Measurements from ENCODE around the gene SRPK1.

GRCh38 chr6:35898003-35898402 is 22.9 kb downstream of the SRPK1 start:
- TF ChIP-seq CTCF (IDR thresholded peaks at IDR 0.05 in 2 of 3, conservative IDR thresholded peaks at IDR 0.05 in 1 of 3; ENCODE audit: control insufficient read depth in 2 of 3, extremely low read depth in 1 of 3, insufficient read depth in 1 of 3, low read depth in 3 of 3, low read length in 3 of 3), result no peak
- no peak for TF ChIP-seq EZH2 (IDR thresholded peaks at IDR 0.05; ENCODE audit: borderline replicate concordance, control insufficient read depth, low read depth, low read length)
- no peak for TF ChIP-seq CREB1 (IDR thresholded peaks at IDR 0.05; ENCODE audit: low read depth)
- no peak for TF ChIP-seq SMARCA5 (IDR thresholded peaks at IDR 0.05)
- no peak for TF ChIP-seq SP1 (IDR thresholded peaks at IDR 0.05; ENCODE audit: low read depth, low read length)
- TF ChIP-seq BACH1 (IDR thresholded peaks at IDR 0.05; ENCODE audit: borderline replicate concordance), result no peak
- TF ChIP-seq MXI1 (IDR thresholded peaks at IDR 0.05; ENCODE audit: low read depth, low read length), result no peak
- TF ChIP-seq POLR2A (IDR thresholded peaks at IDR 0.05; ENCODE audit: low read depth, low read length), result no peak
- TF ChIP-seq PBX3 (IDR thresholded peaks at IDR 0.05; ENCODE audit: insufficient replicate concordance, low read depth, low read length), result no peak
- TF ChIP-seq ZBED1 (IDR thresholded peaks at IDR 0.05; ENCODE audit: borderline replicate concordance), result no peak
